GM04504 (cell line): ENCODE data around the gene H2BK1.

Experiments used
- DNase-seq: peaks from one replicate; pipeline ENCODE4 v3.0.0-alpha.2; 2012; ENCODE audit warnings: low read depth

The H2BK1 gene

GRCh38 chr7:151232091-151232916 is 22.0 kb upstream of the H2BK1 start, which contains the start of gene CHPF2:
TSS of gene CHPF2 (plus strand) at chr7:151232483. CDS start at chr7:151234012, 1,529 bp downstream.
- DNase-seq = peak; percentile 71

GRCh38 chr7:151231080-151231479 is 20.8 kb upstream of the H2BK1 start:
- DNase-seq = no peak

GRCh38 chr7:151229249-151229648 is 19.0 kb upstream of the H2BK1 start:
- DNase-seq = no peak

- DNase-seq = no peak
These were observed 18.0 kb upstream of the H2BK1 start for GRCh38 chr7:151228024-151228866.

GRCh38 chr7:151226875-151227782 is 16.8 kb upstream of the H2BK1 start, which contains the start of gene ABCF2:
TSS of gene ABCF2 (minus strand) at chr7:151227205. CDS start at chr7:151226458, 747 bp downstream.
- DNase-seq = peak; percentile 98

GRCh38 chr7:151226560-151226874 is 16.2 kb upstream of the H2BK1 start:
- no peak for DNase-seq

GRCh38 chr7:151225948-151226510 is 15.7 kb upstream of the H2BK1 start:
- no peak for DNase-seq

- DNase-seq = no peak
These were observed 13.4 kb upstream of the H2BK1 start for GRCh38 chr7:151223728-151224127.

- no peak for DNase-seq
These were observed 7.9 kb upstream of the H2BK1 start for GRCh38 chr7:151218170-151218569.

GRCh38 chr7:151215396-151215795 is 5.1 kb upstream of the H2BK1 start:
- no peak for DNase-seq

- no peak for DNase-seq
These were observed 3.5 kb upstream of the H2BK1 start for GRCh38 chr7:151213826-151214225.

GRCh38 chr7:151212626-151213025 is 2.3 kb upstream of the H2BK1 start:
- no peak for DNase-seq

- no peak for DNase-seq
These were observed 976 bp upstream of the H2BK1 start for GRCh38 chr7:151211155-151211772.

- DNase-seq = no peak
These were observed 700 bp downstream of the H2BK1 start for GRCh38 chr7:151209588-151209987.

GRCh38 chr7:151208253-151208862 is 1.9 kb downstream of the H2BK1 start:
- DNase-seq = no peak

GRCh38 chr7:151207804-151208203 is 2.5 kb downstream of the H2BK1 start:
- DNase-seq = no peak

GRCh38 chr7:151207315-151207714 is 3.0 kb downstream of the H2BK1 start:
- DNase-seq = no peak

- no peak for DNase-seq
These were observed 3.4 kb downstream of the H2BK1 start for GRCh38 chr7:151206914-151207313.

- DNase-seq = no peak
These were observed 4.6 kb downstream of the H2BK1 start for GRCh38 chr7:151205730-151206129.

GRCh38 chr7:151204383-151205032 is 5.8 kb downstream of the H2BK1 start:
- no peak for DNase-seq
